IMR-90 (cell line): ENCODE results near the gene ABI3. TPM values are rescaled to one million over a fixed set of nuclear protein-coding genes. Genes with fewer than 3 reads are reported as not detected.

Experiments
- ATAC-seq: fragments of 200-7000 bp; cut with Tn5 transposase; 2 replicates; pipeline ENCODE4 v1.9.1; 2020; ENCODE audit warnings: low read depth, mild to moderate bottlenecking, moderate library complexity
- BruUV-seq: library from RNA; stranded (reverse); fragments of 400-500 nt; replicated peaks from 2 replicates; lab custom pipeline; 2021; lab: Mats Ljungman, UMichigan
- CTCF ChIA-PET: fragments of 300-600 bp; formaldehyde crosslinking; extraction: SDS; loops from one replicate; lab custom pipeline; 2021; ENCODE audit warnings: antibody characterized with exemption; lab: Yijun Ruan, JAX
- POLR2A ChIA-PET: fragments of 300-600 bp; sonication (Branson Sonifier 250); formaldehyde crosslinking; loops from one replicate; lab custom pipeline; 2022; ENCODE audit warnings: antibody characterized with exemption; ENCODE audit not compliant: unreplicated experiment; lab: Charles Lee
- DNase-seq: peaks from one replicate; pipeline ENCODE4 v3.0.0; 2013
- H2AFZ ChIP-seq: replicated peaks from 2 replicates; pipeline ENCODE3; 2013; ENCODE audit warnings: low read length, mild to moderate bottlenecking; ENCODE audit not compliant: poor library complexity
- H2AK5ac ChIP-seq: 2 replicates; pipeline ENCODE4 v1.6.1; 2013; ENCODE audit warnings: low read depth, low read length, inconsistent platforms
- H2AK9ac ChIP-seq: replicated peaks from 2 replicates; pipeline ENCODE3; 2013; ENCODE audit warnings: mild to moderate bottlenecking, low read depth, low read length, moderate library complexity; ENCODE audit not compliant: poor library complexity
- H2BK120ac ChIP-seq: 2 replicates; pipeline ENCODE4 v1.6.1; 2013; ENCODE audit warnings: low read depth, low read length, inconsistent platforms
- H2BK15ac ChIP-seq: 3 replicates; pipeline ENCODE4 v1.6.1; 2013; ENCODE audit warnings: low read depth, low read length, inconsistent platforms
- H2BK20ac ChIP-seq: 2 replicates; pipeline ENCODE4 v1.6.1; 2013; ENCODE audit warnings: low read depth, mild to moderate bottlenecking, inconsistent platforms, low read length, moderate library complexity
- H2BK5ac ChIP-seq: 2 replicates; pipeline ENCODE4 v1.6.1; 2013; ENCODE audit warnings: mild to moderate bottlenecking, low read depth, low read length, inconsistent platforms; ENCODE audit not compliant: poor library complexity, severe bottlenecking
- H3K14ac ChIP-seq: replicated peaks from 2 replicates; pipeline ENCODE4 v1.6.1; 2013; ENCODE audit warnings: low read depth, low read length, inconsistent platforms
- H3K18ac ChIP-seq: 2 replicates; pipeline ENCODE4 v1.6.1; 2013; ENCODE audit warnings: low read depth, low read length, control low read depth
- H3K23ac ChIP-seq: 2 replicates; pipeline ENCODE4 v1.6.1; 2013; ENCODE audit warnings: low read depth, low read length, inconsistent platforms
- H3K27ac ChIP-seq: 2 replicates; pipeline ENCODE4 v1.5.1; 2013; ENCODE audit warnings: mild to moderate bottlenecking, control low read depth, low read length; ENCODE audit not compliant: insufficient read depth
- H3K27me3 ChIP-seq: 2 replicates; pipeline ENCODE4 v1.6.1; 2013; ENCODE audit warnings: low read length; ENCODE audit not compliant: control insufficient read depth, insufficient read depth
- H3K36me3 ChIP-seq: 2 replicates; pipeline ENCODE4 v1.6.1; 2013; ENCODE audit warnings: low read length, mixed read lengths; ENCODE audit not compliant: control insufficient read depth, insufficient read depth
- H3K4ac ChIP-seq: 2 replicates; pipeline ENCODE4 v1.6.1; 2013; ENCODE audit warnings: low read depth, low read length, inconsistent platforms
- H3K4me1 ChIP-seq: 2 replicates; pipeline ENCODE4 v1.6.1; 2013; ENCODE audit warnings: low read length, mixed read lengths; ENCODE audit not compliant: control insufficient read depth, insufficient read depth
- H3K4me2 ChIP-seq: 2 replicates; pipeline ENCODE4 v1.6.1; 2013; ENCODE audit warnings: low read depth, mild to moderate bottlenecking, control low read depth, low read length, moderate library complexity
- H3K4me3 ChIP-seq: 2 replicates; pipeline ENCODE4 v1.5.1; 2013; ENCODE audit warnings: low read depth, mild to moderate bottlenecking, control low read depth, low read length, moderate library complexity; ENCODE audit not compliant: insufficient read depth
- H3K56ac ChIP-seq: 2 replicates; pipeline ENCODE4 v1.6.1; 2013; ENCODE audit warnings: low read length, inconsistent platforms; ENCODE audit not compliant: insufficient read depth; ENCODE audit errors: extremely low read depth
- H3K79me1 ChIP-seq, 2 experiments: 2 replicates each; pipeline ENCODE4 v1.6.1; 2013; ENCODE audit warnings: low read length in 2 of 2, inconsistent platforms in 1 of 2, low read depth in 1 of 2
- H3K9ac ChIP-seq: 2 replicates; pipeline ENCODE4 v1.6.1; 2013; ENCODE audit warnings: low read depth, low read length, control low read depth
- H3K9me1 ChIP-seq: 2 replicates; pipeline ENCODE4 v1.6.1; 2013; ENCODE audit warnings: low read length, inconsistent platforms; ENCODE audit not compliant: insufficient read depth
- H3K9me3 ChIP-seq: 2 replicates; pipeline ENCODE4 v1.6.1; 2013; ENCODE audit warnings: low read length; ENCODE audit not compliant: control insufficient read depth, insufficient read depth
- H4K20me1 ChIP-seq: 2 replicates; pipeline ENCODE4 v1.6.1; 2013; ENCODE audit warnings: low read length, inconsistent platforms; ENCODE audit not compliant: insufficient read depth
- H4K5ac ChIP-seq: 2 replicates; pipeline ENCODE4 v1.6.1; 2013; ENCODE audit warnings: mild to moderate bottlenecking, low read depth, low read length, control low read depth
- H4K8ac ChIP-seq, 2 experiments: 2 replicates each; pipeline ENCODE4 v1.6.1; 2013; ENCODE audit warnings: low read depth in 2 of 2, low read length in 2 of 2, control low read depth in 1 of 2, inconsistent platforms in 1 of 2
- H4K91ac ChIP-seq: 2 replicates; pipeline ENCODE4 v1.6.1; 2013; ENCODE audit warnings: low read depth, low read length, inconsistent platforms; ENCODE audit not compliant: insufficient read depth
- BHLHE40 ChIP-seq: fragments of 150-350 bp; IDR thresholded peaks from 2 replicates; pipeline ENCODE4 v1.6.1; 2016; ENCODE audit warnings: mild to moderate bottlenecking, low read depth, low read length
- CHD1 ChIP-seq: IDR thresholded peaks from 2 replicates; pipeline ENCODE4 v1.6.1; 2012; ENCODE audit warnings: low read depth, low read length, improper control_type of control experiment
- FOS ChIP-seq: fragments of 150-350 bp; IDR thresholded peaks from 2 replicates; pipeline ENCODE4 v1.6.1; 2016; ENCODE audit warnings: low read depth, low read length
- MXI1 ChIP-seq: IDR thresholded peaks from 2 replicates; pipeline ENCODE4 v1.6.1; 2012; ENCODE audit warnings: low read depth, mild to moderate bottlenecking, low read length, moderate library complexity, borderline replicate concordance
- POLR2A ChIP-seq: IDR thresholded peaks from 2 replicates; pipeline ENCODE4 v1.6.1; 2012; ENCODE audit warnings: mild to moderate bottlenecking, low read depth, low read length
- RAD21 ChIP-seq: IDR thresholded peaks from 2 replicates; pipeline ENCODE4 v1.6.1; 2012; ENCODE audit warnings: low read length, improper control_type of control experiment
- RCOR1 ChIP-seq: IDR thresholded peaks from 2 replicates; pipeline ENCODE4 v1.6.1; 2012; ENCODE audit warnings: mild to moderate bottlenecking, low read length, improper control_type of control experiment; ENCODE audit not compliant: insufficient replicate concordance
- RFX5 ChIP-seq: IDR thresholded peaks from 2 replicates; pipeline ENCODE4 v1.8.0; 2012; ENCODE audit warnings: low read depth, mild to moderate bottlenecking, low read length, moderate library complexity
- WGBS, 2 experiments: methylation state at CpG; one replicate each; pipeline versions ENCODE4 v1.1.5 to v1.1.7; 2013; ENCODE audit warnings: missing lambda C conversion rate in 2 of 2; ENCODE audit not compliant: insufficient read length in 1 of 2; ENCODE audit errors: extremely low coverage in 2 of 2; 5-methylcytosine and 5-hydroxymethylcytosine counted together
- dilution Hi-C: fragments of 300-500 bp; cut with HindIII; formaldehyde crosslinking; loops from one replicate; pipeline ENCODE4 v1.14.3; 2018; ENCODE audit warnings: low sequenced_read_pairs; ENCODE audit not compliant: unreplicated experiment
- in situ Hi-C: fragments of 300-500 bp; cut with MboI; formaldehyde crosslinking; loops from 3 replicates; pipeline ENCODE4 v1.14.3; 2019; ENCODE audit warnings: low sequenced_read_pairs, inconsistent platforms, mixed read lengths
- intact Hi-C: fragments of 100-400 bp; cut with micrococcal nuclease; formaldehyde crosslinking; loops from 2 replicates; pipeline ENCODE4 v1.10.0; 2022
- polyA plus RNA-seq, 3 experiments: library from polyadenylated mRNA; depleted of rRNA; stranded (reverse); fragments of >200 nt; gene quantifications; 2 replicates each; pipeline ENCODE4 v1.2.3, GENCODE V29; 2012; ENCODE audit warnings: low replicate concordance in 1 of 3
- total RNA-seq: library from RNA; depleted of rRNA; stranded (reverse); fragments of >200 nt; gene quantifications from 2 replicates; pipeline ENCODE4 v1.2.3, GENCODE V29; 2012
- TF ChIP-seq, protein P1 (sequence below): fragments of 150-350 bp; IDR thresholded peaks from 2 replicates; pipeline ENCODE4 v1.6.1; 2016; ENCODE audit warnings: low read depth, mild to moderate bottlenecking, low read length, moderate library complexity, borderline replicate concordance

The ABI3 gene
- total and polyA plus RNA-seq, 2 of the 4 experiments (the other 2 are of a cell fraction) = 1.1 to 1.2 TPM

DNA sequence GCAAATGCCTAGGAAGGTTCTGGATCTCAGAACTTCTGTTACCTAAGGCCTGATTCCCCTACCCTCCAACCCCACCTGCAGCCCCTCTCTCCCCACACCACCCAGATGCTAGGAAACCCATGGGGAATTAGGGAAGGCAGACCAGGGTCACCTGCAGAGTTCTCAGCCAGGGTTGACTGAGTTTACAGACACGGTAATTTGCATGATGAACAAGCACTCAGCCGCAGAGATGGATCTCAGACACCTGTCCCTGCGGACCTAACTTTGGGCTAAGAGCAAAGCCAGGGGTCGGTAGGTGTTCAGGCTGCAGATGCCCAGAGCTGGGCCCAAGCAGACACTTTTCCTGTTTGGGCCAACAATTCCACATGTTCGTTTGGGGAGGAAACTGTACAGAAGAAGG, 2.9 kb downstream of the ABI3 start:
- no peak for ATAC-seq
- POLR2A ChIA-PET = no interaction called here
- CTCF ChIA-PET = interaction anchor here (1.5 kb wide), 1 partner anchor 9 kb away, joined by 3 read pairs; no protein-coding TSS in a partner anchor
- no peak overlapping the region for H2AFZ ChIP-seq
- H3K4me2 ChIP-seq = no peak overlapping the region
- intact Hi-C loops (no loop called here), in situ Hi-C loops (no loop called here), dilution Hi-C loops (no loop called here)
- H3K18ac ChIP-seq = no peak overlapping the region
- H2BK20ac ChIP-seq = no peak overlapping the region
- DNase-seq = no peak
- no peaks in the 10 kb centered on the region for H4K20me1 ChIP-seq
- H2AK5ac ChIP-seq = no peak overlapping the region; the same call in 1 of the 2 replicates
- no peak overlapping the region for H2AK9ac ChIP-seq
- H3K23ac ChIP-seq = no peak overlapping the region
- no peak overlapping the region for H3K4ac ChIP-seq
- H3K9me1 ChIP-seq = peaks cover 14% of the 10 kb centered on the region
- no peaks in the 10 kb centered on the region for H3K79me1 ChIP-seq
- no peak overlapping the region for H4K91ac ChIP-seq
- H3K56ac ChIP-seq = no peak overlapping the region
- 83% methylated on average over 3 of the region's 5 CpGs; no CpG with 5 or more reads in 1 of the 2 experiments for WGBS, 2 experiments
- H4K5ac ChIP-seq = no peak overlapping the region
- no peak overlapping the region for H3K4me3 ChIP-seq
- no peak overlapping the region for H4K8ac ChIP-seq
- no peak overlapping the region for H3K27ac ChIP-seq
- no peak overlapping the region for H3K14ac ChIP-seq
- no peaks in the 10 kb centered on the region for H3K36me3 ChIP-seq
- no peaks in the 10 kb centered on the region for H3K9me3 ChIP-seq
- TF ChIP-seq CHD1 (no peak), FOS (no peak), MXI1 (no peak), RAD21 (no peak), RCOR1 (no peak), POLR2A (no peak), RFX5 (no peak), BHLHE40 (no peak)
- TF ChIP-seq, protein P1, sequence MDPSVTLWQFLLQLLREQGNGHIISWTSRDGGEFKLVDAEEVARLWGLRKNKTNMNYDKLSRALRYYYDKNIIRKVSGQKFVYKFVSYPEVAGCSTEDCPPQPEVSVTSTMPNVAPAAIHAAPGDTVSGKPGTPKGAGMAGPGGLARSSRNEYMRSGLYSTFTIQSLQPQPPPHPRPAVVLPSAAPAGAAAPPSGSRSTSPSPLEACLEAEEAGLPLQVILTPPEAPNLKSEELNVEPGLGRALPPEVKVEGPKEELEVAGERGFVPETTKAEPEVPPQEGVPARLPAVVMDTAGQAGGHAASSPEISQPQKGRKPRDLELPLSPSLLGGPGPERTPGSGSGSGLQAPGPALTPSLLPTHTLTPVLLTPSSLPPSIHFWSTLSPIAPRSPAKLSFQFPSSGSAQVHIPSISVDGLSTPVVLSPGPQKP = no peak
- H3K9ac ChIP-seq = no peak overlapping the region
- peaks cover 9% of the 10 kb centered on the region for H3K4me1 ChIP-seq
- no peak overlapping the region for H2BK5ac ChIP-seq
- H2BK15ac ChIP-seq = no peak overlapping the region
- H3K27me3 ChIP-seq = no peaks in the 10 kb centered on the region; the same call in 1 of the 2 replicates
- H2BK120ac ChIP-seq = no peak overlapping the region
- no TSS peak for BruUV-seq
